ENCODE data around the gene BST2.

Gene BST2

GRCh38 chr19:17450264-17451075 lies 45.0 kb upstream of the BST2 start:
- Histone ChIP-seq H3F3A (ENCODE audit: insufficient read depth, low read length) (no peaks in the 10 kb centered on the region), H3K27me3 (ENCODE audit: insufficient read depth, low read length) (peaks cover 7% of the 10 kb centered on the region; the same call in 1 of the 2 replicates), H3K36me3 (ENCODE audit: insufficient read depth, low read length) (no peaks in the 10 kb centered on the region), H3K9ac (ENCODE audit: low read length) (no peak overlapping the region), H3K79me2 (ENCODE audit: insufficient read depth, low read length) (no peaks in the 10 kb centered on the region), H3K4me1 (ENCODE audit: insufficient read depth, low read length, severe bottlenecking) (peaks cover 4% of the 10 kb centered on the region), H3K9me3 (ENCODE audit: low read length) (no peaks in the 10 kb centered on the region), H3K4me2 (ENCODE audit: low read length) (no peak overlapping the region), H3K27ac (ENCODE audit: low read depth, low read length, poor library complexity, severe bottlenecking) (no peak overlapping the region), H2AFZ (ENCODE audit: low read length) (no peak overlapping the region), H3K9me2 (ENCODE audit: low read depth, low read length) (no peaks in the 10 kb centered on the region), H3K4me3 (ENCODE audit: low read depth, low read length, poor library complexity, severe bottlenecking) (no peak overlapping the region), H4K20me1 (ENCODE audit: insufficient read depth, low read length) (no peaks in the 10 kb centered on the region)
- TF ChIP-seq CTCF (IDR thresholded peaks at IDR 0.05; ENCODE audit: low read length) (no peak), EZH2 (IDR thresholded peaks at IDR 0.05; ENCODE audit: borderline replicate concordance, low read length) (no peak)

DNA sequence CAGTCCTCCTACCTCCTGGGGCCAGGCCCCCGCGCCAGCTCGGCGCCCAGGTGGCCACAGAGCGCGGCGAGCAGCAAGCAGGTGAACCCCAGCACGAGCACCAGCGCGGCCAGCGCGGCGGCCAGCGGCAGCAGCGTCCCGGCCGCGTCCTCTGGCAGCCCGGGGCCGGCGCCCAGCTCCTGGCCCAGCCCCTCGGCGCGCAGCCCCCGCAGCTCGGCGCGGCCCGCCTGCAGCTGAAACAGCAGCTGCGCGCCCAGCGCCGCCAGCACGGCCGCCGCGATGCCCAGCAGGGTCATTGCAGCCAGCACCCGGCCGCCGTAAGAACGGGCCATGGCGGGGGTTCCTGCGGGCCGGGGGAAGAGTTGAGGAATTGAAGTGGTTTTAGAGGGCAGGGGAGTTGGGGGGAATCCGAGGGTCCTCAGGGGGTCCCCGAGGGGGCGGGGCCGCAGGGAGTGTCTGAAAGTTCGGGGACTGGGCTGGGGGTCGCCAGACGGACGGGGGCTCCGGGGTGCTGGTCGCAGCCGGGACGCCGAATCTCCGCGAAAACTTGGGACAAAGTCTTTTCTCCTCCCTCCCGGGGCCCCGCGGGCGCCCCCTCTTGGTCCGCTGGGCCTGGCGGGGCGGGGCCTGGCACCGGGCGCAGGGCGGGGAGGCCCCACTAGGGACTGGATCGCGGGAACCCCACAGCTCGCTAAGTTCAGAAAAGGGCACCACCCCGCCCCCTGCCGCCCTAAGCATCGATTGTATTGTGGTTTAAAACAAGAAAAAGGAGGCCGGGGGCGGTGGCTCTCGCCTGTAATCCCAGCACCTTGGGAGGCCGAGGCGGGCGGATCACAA lies 42.9 kb upstream of the BST2 start, which contains the start of gene TMEM221:
TMEM221 (minus strand) TSS at position 538 of the 837 bp plus-strand sequence; CDS start at position 332, 206 bp downstream.
- Histone ChIP-seq H3K27me3 (ENCODE audit: insufficient read depth, low read length) (peaks cover 7% of the 10 kb centered on the region; the same call in 1 of the 2 replicates), H2AFZ (ENCODE audit: low read length) (no peak within 1 kb of the TSS), H3K79me2 (ENCODE audit: insufficient read depth, low read length) (no peaks in the 10 kb centered on the region), H3K9me2 (ENCODE audit: low read depth, low read length) (no peaks in the 10 kb centered on the region), H3K9me3 (ENCODE audit: low read length) (no peaks in the 10 kb centered on the region), H3K27ac (ENCODE audit: low read depth, low read length, poor library complexity, severe bottlenecking) (no peak within 1 kb of the TSS), H3K36me3 (ENCODE audit: insufficient read depth, low read length) (no peaks in the 10 kb centered on the region), H3F3A (ENCODE audit: insufficient read depth, low read length) (no peaks in the 10 kb centered on the region), H4K20me1 (ENCODE audit: insufficient read depth, low read length) (no peaks in the 10 kb centered on the region), H3K4me1 (ENCODE audit: insufficient read depth, low read length, severe bottlenecking) (peaks cover 3% of the 10 kb centered on the region), H3K4me3 (ENCODE audit: low read depth, low read length, poor library complexity, severe bottlenecking) (no peak within 1 kb of the TSS), H3K9ac (ENCODE audit: low read length) (no peak within 1 kb of the TSS), H3K4me2 (ENCODE audit: low read length) (no peak within 1 kb of the TSS)
- TF ChIP-seq EZH2 (IDR thresholded peaks at IDR 0.05; ENCODE audit: borderline replicate concordance, low read length) (no peak), CTCF (IDR thresholded peaks at IDR 0.05; ENCODE audit: low read length) (peak; percentile 49)

GRCh38 chr19:17447704-17448130 lies 42.3 kb upstream of the BST2 start:
- Histone ChIP-seq H3F3A (ENCODE audit: insufficient read depth, low read length) (no peaks in the 10 kb centered on the region), H4K20me1 (ENCODE audit: insufficient read depth, low read length) (no peaks in the 10 kb centered on the region), H3K27ac (ENCODE audit: low read depth, low read length, poor library complexity, severe bottlenecking) (no peak overlapping the region), H3K9me3 (ENCODE audit: low read length) (no peaks in the 10 kb centered on the region), H3K4me3 (ENCODE audit: low read depth, low read length, poor library complexity, severe bottlenecking) (no peak overlapping the region), H3K79me2 (ENCODE audit: insufficient read depth, low read length) (no peaks in the 10 kb centered on the region), H3K36me3 (ENCODE audit: insufficient read depth, low read length) (no peaks in the 10 kb centered on the region), H3K27me3 (ENCODE audit: insufficient read depth, low read length) (peaks cover 7% of the 10 kb centered on the region; the same call in 1 of the 2 replicates), H3K9ac (ENCODE audit: low read length) (no peak overlapping the region), H3K4me2 (ENCODE audit: low read length) (no peak overlapping the region), H3K4me1 (ENCODE audit: insufficient read depth, low read length, severe bottlenecking) (no peaks in the 10 kb centered on the region), H2AFZ (ENCODE audit: low read length) (no peak overlapping the region), H3K9me2 (ENCODE audit: low read depth, low read length) (no peaks in the 10 kb centered on the region)
- TF ChIP-seq EZH2 (IDR thresholded peaks at IDR 0.05; ENCODE audit: borderline replicate concordance, low read length) (no peak), CTCF (IDR thresholded peaks at IDR 0.05; ENCODE audit: low read length) (no peak)
